ENCODE results near the gene ZSCAN22. TPM values are rescaled to one million over a fixed set of nuclear protein-coding genes. Genes with fewer than 3 reads are reported as not detected.

The ZSCAN22 gene
- total RNA-seq, 1 experiment from 2014 or later, result not detected

GRCh38 chr19:58277748-58278540, 48.9 kb upstream of the ZSCAN22 start:
- peak overlapping the region; percentile 79 for H3K4me3 ChIP-seq
- peak overlapping the region; percentile 95 for H2AFZ ChIP-seq
- no peaks in the 10 kb centered on the region for H3K27me3 ChIP-seq (ENCODE audit: insufficient read depth, low read depth)
- H3K9me2 ChIP-seq (ENCODE audit: insufficient read depth), result no peaks in the 10 kb centered on the region
- CTCF ChIA-PET, result no interaction called here
- no peaks in the 10 kb centered on the region for H4K20me1 ChIP-seq (ENCODE audit: insufficient read depth)
- no peaks in the 10 kb centered on the region for H3K36me3 ChIP-seq (ENCODE audit: low read depth)
- peaks cover 6% of the 10 kb centered on the region; the same call in 1 of the 2 replicates for H3K4me1 ChIP-seq (replicated peaks; ENCODE audit: insufficient read depth)
- POLR2A ChIA-PET (ENCODE audit: unreplicated experiment), result interaction anchor here (0.6 kb wide), 2 partner anchors 49 to 532 kb away, joined by 4 to 5 read pairs; partner anchors contain the start of genes ZNF776 and ZSCAN22
- BruUV-seq (replicated peaks), result TSS peak; percentile 54
- DNase-seq, result no peak
- intact Hi-C loops (cut with micrococcal nuclease; ENCODE audit: unreplicated experiment), result loop anchor here (1.0 to 2.0 kb wide), 3 partner anchors 27 to 95 kb away; partner anchors contain the start of genes ERVK3-1, ZNF274 and ZSCAN22
- peaks cover 26% of the 10 kb centered on the region for H3K79me2 ChIP-seq (ENCODE audit: low read depth)
- H3F3A ChIP-seq (ENCODE audit: insufficient read depth, low read depth), result peaks cover 6% of the 10 kb centered on the region; the same call in 1 of the 2 replicates
- TF ChIP-seq CTCF (conservative IDR thresholded peaks at IDR 0.05) (no peak), EZH2 (IDR thresholded peaks at IDR 0.05; ENCODE audit: low read depth) (no peak)
- H3K27ac ChIP-seq, result 0 out of 2 replicates have a peak overlapping the region, but pooled peaks have one; percentile 17
- peak overlapping the region; percentile 76 for H3K4me2 ChIP-seq
- no peaks in the 10 kb centered on the region for H3K9me3 ChIP-seq (ENCODE audit: insufficient read depth, low read depth)

DNA sequence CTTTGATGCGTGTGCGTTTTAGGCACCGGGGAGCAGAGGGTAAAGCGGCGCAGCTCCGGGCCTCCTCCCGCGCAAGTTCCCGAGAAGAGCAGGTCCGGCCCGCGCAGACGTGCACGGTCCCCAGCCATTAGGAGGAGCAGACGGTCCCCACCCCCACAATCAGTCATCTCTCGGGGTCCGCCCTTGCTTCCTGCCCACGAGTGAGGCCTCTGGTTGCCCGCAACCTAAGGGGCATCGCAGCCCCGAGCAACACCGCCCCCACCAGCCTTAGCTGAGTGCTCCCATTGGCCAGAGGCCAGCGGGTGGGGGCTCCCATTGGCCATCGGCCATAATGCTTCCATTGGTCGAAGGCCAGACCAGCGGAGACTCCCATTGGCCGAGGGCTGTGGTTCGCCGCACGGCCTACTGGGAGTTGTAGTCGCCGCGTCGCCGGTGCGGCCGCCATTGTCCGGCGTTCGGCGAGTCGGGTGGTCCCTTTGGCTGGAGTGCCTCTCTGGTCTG, 48.2 kb upstream of the ZSCAN22 start, which contains the start of gene ZNF8:
ZNF8 (plus strand) TSS at position 415 of the 501 bp plus-strand sequence. CDS start 127 bp downstream, outside the sequence.
- Histone ChIP-seq H3K27ac (0 out of 2 replicates have a peak within 1 kb of the TSS, but pooled peaks have one; percentile 17), H3K9me3 (ENCODE audit: insufficient read depth, low read depth) (no peaks in the 10 kb centered on the region), H3F3A (ENCODE audit: insufficient read depth, low read depth) (peaks cover 6% of the 10 kb centered on the region; the same call in 1 of the 2 replicates), H2AFZ (peak within 1 kb of the TSS; percentile 95), H4K20me1 (ENCODE audit: insufficient read depth) (no peaks in the 10 kb centered on the region), H3K4me2 (peak within 1 kb of the TSS; percentile 76), H3K4me1 (replicated peaks; ENCODE audit: insufficient read depth) (peaks cover 6% of the 10 kb centered on the region; the same call in 1 of the 2 replicates), H3K27me3 (ENCODE audit: insufficient read depth, low read depth) (no peaks in the 10 kb centered on the region), H3K4me3 (peak within 1 kb of the TSS; percentile 79), H3K36me3 (ENCODE audit: low read depth) (no peaks in the 10 kb centered on the region), H3K9me2 (ENCODE audit: insufficient read depth) (no peaks in the 10 kb centered on the region), H3K79me2 (ENCODE audit: low read depth) (peaks cover 26% of the 10 kb centered on the region)
- ChIA-PET CTCF (no interaction called here), POLR2A (ENCODE audit: unreplicated experiment) (interaction anchor here (0.6 kb wide), 2 partner anchors 48 to 532 kb away, joined by 4 to 5 read pairs; partner anchors contain the start of genes ZNF776 and ZSCAN22)
- peak; percentile 92 to 97 for DNase-seq
- BruUV-seq (replicated peaks), result no TSS peak
- no peak for TF ChIP-seq EZH2 (IDR thresholded peaks at IDR 0.05; ENCODE audit: low read depth)
- TF ChIP-seq CTCF (conservative IDR thresholded peaks at IDR 0.05), result no peak
- intact Hi-C loops (cut with micrococcal nuclease; ENCODE audit: unreplicated experiment), result loop anchor here (1.0 to 2.0 kb wide), 3 partner anchors 27 to 96 kb away; partner anchors contain the start of genes ERVK3-1, ZNF274 and ZSCAN22

Data from PC-9 (cell line).